HG03575 (cell line): ENCODE measurements around the gene TMED6.
A peak's percentile ranks its signal among the peaks of the same experiment; 100 is the strongest.
"Not testable (repeated sequence)": the region's sequence is repeated elsewhere in the genome, so short reads cannot be mapped to it uniquely, and the experiment has no call there.

ENCODE experiments used
- ATAC-seq: cut with Tn5 transposase; IDR thresholded peaks from one replicate; pipeline ENCODE4 v1.9.1; 2021; ENCODE audit not compliant: unreplicated experiment, insufficient number of reproducible peaks, low FRiP score; ENCODE audit errors: extremely low read depth

Gene TMED6

GRCh38 chr16:69311533-69312387 is 39.8 kb downstream of the TMED6 start:
- ATAC-seq: peak; percentile 20

GRCh38 chr16:69310653-69311532 is 40.7 kb downstream of the TMED6 start, which contains the start of gene VPS4A:
Gene VPS4A, plus strand, starts transcription at chr16:69311350. Its CDS starts 162 bp downstream, at chr16:69311512.
- peak; percentile 46 for ATAC-seq

GRCh38 chr16:69309316-69309715 is 42.3 kb downstream of the TMED6 start:
- no peak for ATAC-seq

GRCh38 chr16:69307856-69308255 is 43.7 kb downstream of the TMED6 start:
- ATAC-seq: no peak

- no peak for ATAC-seq
Observed at GRCh38 chr16:69307091-69307490, 44.5 kb downstream of the TMED6 start.

- no peak for ATAC-seq
Observed at GRCh38 chr16:69306031-69306430, 45.6 kb downstream of the TMED6 start.

GRCh38 chr16:69302301-69302700 is 49.3 kb downstream of the TMED6 start:
- ATAC-seq: no peak

GRCh38 chr16:69301861-69302260 is 49.7 kb downstream of the TMED6 start:
- ATAC-seq: no peak

GRCh38 chr16:69301187-69301586 is 50.4 kb downstream of the TMED6 start:
- no peak for ATAC-seq

GRCh38 chr16:69298261-69298660 is 53.3 kb downstream of the TMED6 start:
- no peak for ATAC-seq

- ATAC-seq: not testable (repeated sequence)
Observed at GRCh38 chr16:69296771-69297170, 54.8 kb downstream of the TMED6 start.

GRCh38 chr16:69294051-69294450 is 57.5 kb downstream of the TMED6 start:
- no peak for ATAC-seq

GRCh38 chr16:69293401-69293800 is 58.2 kb downstream of the TMED6 start:
- ATAC-seq: no peak
